ENCODE data around the gene UBE2N.

Gene UBE2N

DNA sequence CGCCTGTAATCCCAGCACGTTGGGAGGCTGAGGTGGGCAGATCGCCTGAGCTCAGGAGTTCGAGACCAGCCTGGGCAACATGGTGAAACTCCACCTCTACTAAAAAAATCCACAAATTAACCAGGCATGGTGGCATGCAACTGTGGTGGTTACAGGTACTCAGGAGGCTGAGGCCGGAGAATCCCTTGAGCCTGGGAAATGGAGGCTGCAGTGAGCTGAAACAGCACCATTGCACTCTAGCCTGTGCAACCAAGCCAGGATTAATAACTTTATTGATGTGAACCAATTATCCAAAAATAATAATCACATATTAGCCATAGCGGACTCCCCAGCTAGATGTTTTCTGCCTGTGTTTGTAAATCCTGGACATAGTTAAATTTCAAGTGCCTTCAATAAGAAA, 65.8 kb downstream of the UBE2N start:
- Mint-ChIP-seq H3K27me3 (peaks cover 0 to 4% of the 10 kb centered on the region in 2 donors), H3K27ac (no peak overlapping the region), H3K36me3 (peaks cover 6 to 17% of the 10 kb centered on the region in 2 donors), H3K4me1 (peaks cover 11 to 30% of the 10 kb centered on the region in 2 donors), H3K9me3 (no peaks in the 10 kb centered on the region), H3K4me3 (no peak overlapping the region)
- ATAC-seq (replicated peaks) (no peak), DNase-seq (no peak)

DNA sequence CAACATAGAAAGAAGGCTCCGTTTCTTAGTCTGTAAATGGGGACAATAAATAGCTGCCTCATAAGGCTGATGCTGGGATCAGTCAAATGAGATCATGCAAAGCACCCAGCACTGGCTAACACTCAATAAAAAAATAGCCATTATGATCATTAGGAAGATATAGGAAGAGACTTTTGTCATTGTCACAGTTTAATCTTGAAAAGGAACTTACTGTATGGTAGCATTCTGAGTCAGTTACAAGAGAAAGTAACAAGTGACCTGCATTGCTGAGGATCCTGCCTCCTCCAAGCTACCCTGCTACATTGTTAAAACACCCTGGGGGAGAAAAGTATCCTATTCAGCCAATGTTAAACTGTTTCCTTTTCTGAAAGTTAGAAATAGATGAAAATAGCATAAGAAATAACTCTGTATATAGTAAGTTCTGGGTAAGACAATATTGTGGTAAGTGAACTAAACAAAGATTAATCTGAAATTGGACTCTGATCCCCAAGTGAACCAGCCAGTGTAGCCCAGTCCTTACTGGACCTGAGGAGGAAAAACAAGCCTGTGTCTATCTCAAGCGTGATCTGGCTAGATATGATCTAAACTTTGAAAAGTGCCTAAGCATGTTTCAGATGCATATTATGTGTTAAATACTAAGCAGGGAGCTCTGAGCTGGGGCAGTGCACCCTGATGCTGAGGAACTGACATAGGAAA, 67.6 kb downstream of the UBE2N start:
- no peak for ATAC-seq (replicated peaks)
- H3K36me3 Mint-ChIP-seq, result peaks cover 4 to 7% of the 10 kb centered on the region in 2 donors

GRCh38 chr12:93370947-93371346, 70.8 kb downstream of the UBE2N start:
- Mint-ChIP-seq H3K9me3 (no peaks in the 10 kb centered on the region), H3K27me3 (peaks cover 8 to 14% of the 10 kb centered on the region in 2 donors), H3K4me1 (no peaks in the 10 kb centered on the region), H3K27ac (no peak overlapping the region), H3K4me3 (no peak overlapping the region), H3K36me3 (no peaks in the 10 kb centered on the region)
- no peak for ATAC-seq (replicated peaks)
- DNase-seq, result no peak

More for the DNA sequence above, 67.6 kb downstream of the UBE2N start:
- Mint-ChIP-seq H3K27me3 (peaks cover 3 to 4% of the 10 kb centered on the region in 2 donors), H3K4me3 (no peak overlapping the region), H3K9me3 (no peaks in the 10 kb centered on the region), H3K4me1 (peaks cover 9 to 15% of the 10 kb centered on the region in 2 donors), H3K27ac (no peak overlapping the region)
- no peak for DNase-seq

DNA sequence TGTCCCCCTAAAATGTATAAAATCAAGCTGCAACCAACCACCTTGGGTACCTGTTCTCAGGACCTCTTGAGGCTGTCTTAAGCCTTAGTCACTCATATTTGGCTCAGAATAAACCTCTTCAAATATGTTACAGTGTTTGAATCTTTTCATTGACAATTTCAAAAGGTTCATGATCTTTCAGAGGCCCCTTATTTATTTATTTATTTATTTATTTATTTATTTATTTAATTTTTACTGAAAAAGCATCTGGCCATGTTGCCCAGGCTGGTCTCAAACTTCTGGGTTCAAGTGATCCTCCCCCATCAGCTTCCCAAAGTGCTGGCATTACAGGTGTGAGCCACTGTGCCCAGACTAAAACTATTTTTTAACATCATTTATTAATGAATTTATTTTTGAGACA, 72.2 kb downstream of the UBE2N start:
- no peak for DNase-seq
- H3K36me3 Mint-ChIP-seq, result no peaks in the 10 kb centered on the region
- no peak for ATAC-seq (replicated peaks)
- no peak overlapping the region for H3K27ac Mint-ChIP-seq
- H3K9me3 Mint-ChIP-seq, result no peaks in the 10 kb centered on the region
- H3K4me3 Mint-ChIP-seq, result no peak overlapping the region
- H3K27me3 Mint-ChIP-seq, result peaks cover 8 to 14% of the 10 kb centered on the region in 2 donors
- peaks cover 0 to under 1% of the 10 kb centered on the region in 2 donors for H3K4me1 Mint-ChIP-seq

DNA sequence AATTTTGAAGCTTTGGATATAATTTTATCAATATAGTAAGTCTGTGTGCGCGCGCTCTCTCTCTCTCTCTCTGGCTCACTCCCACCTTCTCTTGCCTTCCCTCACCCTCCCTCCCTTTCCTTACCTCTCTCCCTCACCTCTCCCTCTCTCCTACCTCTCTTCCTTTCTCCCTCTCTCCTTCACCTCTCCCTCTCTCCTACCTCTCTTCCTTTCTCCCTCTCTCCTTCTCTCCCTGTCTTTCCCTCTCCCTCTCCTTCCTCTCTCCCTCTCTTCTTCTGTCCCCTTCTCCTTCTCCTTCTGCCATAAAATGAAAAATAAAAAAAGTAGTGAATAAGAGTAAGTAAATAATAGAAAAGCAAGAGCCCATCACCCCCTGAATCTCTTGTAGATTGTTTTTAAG, 73.0 kb downstream of the UBE2N start:
- Mint-ChIP-seq H3K9me3 (no peaks in the 10 kb centered on the region), H3K36me3 (no peaks in the 10 kb centered on the region), H3K27ac (no peak overlapping the region), H3K4me1 (peaks cover 2 to 8% of the 10 kb centered on the region in 2 donors), H3K4me3 (no peak overlapping the region), H3K27me3 (peaks cover 8 to 14% of the 10 kb centered on the region in 2 donors)
- ATAC-seq (replicated peaks) (no peak), DNase-seq (no peak)

DNA sequence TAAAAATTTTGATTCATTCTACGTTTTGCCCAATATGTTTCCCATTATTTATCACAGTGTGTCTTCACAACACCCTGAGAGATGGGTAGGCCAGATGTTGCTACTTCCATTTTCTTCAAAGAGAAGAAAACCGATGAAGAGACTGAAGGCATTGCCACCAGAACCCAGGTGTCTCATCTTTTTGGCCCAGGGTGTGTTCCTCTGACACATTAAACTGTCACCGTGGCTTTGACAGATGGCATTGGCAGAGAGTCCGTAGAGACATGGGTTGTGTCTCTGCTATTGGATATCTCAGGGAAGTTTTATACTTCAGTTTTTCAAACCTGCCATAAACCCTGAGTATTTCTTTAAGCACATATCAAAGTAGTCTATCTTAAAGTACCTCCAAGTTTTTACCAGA, 75.3 kb downstream of the UBE2N start:
- H3K4me3 Mint-ChIP-seq, result no peak overlapping the region
- no peaks in the 10 kb centered on the region for H3K36me3 Mint-ChIP-seq
- H3K27ac Mint-ChIP-seq, result no peak overlapping the region
- DNase-seq (no peak), ATAC-seq (replicated peaks) (no peak)
- H3K4me1 Mint-ChIP-seq, result peaks cover 3 to 10% of the 10 kb centered on the region in 2 donors
- H3K27me3 Mint-ChIP-seq, result peaks cover 4 to 14% of the 10 kb centered on the region in 2 donors
- H3K9me3 Mint-ChIP-seq, result no peaks in the 10 kb centered on the region

DNA sequence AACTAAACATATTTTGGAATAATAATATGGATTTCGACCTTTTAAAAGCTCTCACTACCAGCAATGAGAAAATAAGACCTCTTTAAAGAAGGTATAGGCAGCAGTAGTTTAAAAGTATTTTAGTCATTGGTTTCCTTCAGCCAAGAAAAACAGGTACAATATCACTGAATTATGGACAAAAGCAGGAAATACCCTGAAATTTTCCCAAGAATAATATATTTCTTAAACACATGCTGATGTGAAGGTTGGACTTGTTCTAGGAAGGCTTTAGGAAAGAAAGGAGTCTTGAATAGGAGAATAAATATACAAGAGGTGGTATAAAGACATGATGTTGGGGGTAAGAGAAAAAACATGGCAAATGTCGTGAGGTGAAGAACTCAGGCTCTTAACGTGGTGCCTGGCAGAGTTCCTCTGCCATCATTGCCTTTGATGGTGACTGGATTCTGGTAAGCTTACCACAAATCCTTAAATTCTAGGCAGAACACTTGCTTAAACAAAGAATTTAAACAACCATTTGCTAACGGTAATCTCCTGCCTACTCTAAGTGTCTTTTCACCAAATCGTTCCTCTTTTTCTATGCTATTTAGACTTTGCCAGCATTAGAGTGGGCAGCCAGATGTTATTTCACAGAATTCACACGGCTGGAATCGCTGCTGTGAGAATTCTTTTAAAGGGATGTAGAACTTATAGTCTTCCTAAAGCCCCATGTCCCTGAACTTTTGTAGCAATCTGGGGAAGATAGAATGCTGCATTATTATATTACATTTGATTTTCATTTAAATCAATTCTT, 75.9 kb downstream of the UBE2N start:
- no peak for ATAC-seq (replicated peaks)

GRCh38 chr12:93363841-93364297, 77.9 kb downstream of the UBE2N start:
- H3K36me3 Mint-ChIP-seq, result no peaks in the 10 kb centered on the region
- H3K4me1 Mint-ChIP-seq, result peaks cover 3 to 10% of the 10 kb centered on the region in 2 donors
- H3K4me3 Mint-ChIP-seq, result no peak overlapping the region
- no peaks in the 10 kb centered on the region for H3K9me3 Mint-ChIP-seq
- peak; percentile 93 to 96 for ATAC-seq (replicated peaks)
- peaks cover 4 to 8% of the 10 kb centered on the region in 2 donors for H3K27me3 Mint-ChIP-seq
- no peak overlapping the region for H3K27ac Mint-ChIP-seq
- no peak for DNase-seq

More for the DNA sequence above, 75.9 kb downstream of the UBE2N start:
- Mint-ChIP-seq H3K27ac (no peak overlapping the region), H3K4me1 (peaks cover 3 to 10% of the 10 kb centered on the region in 2 donors), H3K36me3 (no peaks in the 10 kb centered on the region), H3K27me3 (peaks cover 4 to 14% of the 10 kb centered on the region in 2 donors), H3K4me3 (no peak overlapping the region), H3K9me3 (no peaks in the 10 kb centered on the region)
- no peak for DNase-seq

DNA sequence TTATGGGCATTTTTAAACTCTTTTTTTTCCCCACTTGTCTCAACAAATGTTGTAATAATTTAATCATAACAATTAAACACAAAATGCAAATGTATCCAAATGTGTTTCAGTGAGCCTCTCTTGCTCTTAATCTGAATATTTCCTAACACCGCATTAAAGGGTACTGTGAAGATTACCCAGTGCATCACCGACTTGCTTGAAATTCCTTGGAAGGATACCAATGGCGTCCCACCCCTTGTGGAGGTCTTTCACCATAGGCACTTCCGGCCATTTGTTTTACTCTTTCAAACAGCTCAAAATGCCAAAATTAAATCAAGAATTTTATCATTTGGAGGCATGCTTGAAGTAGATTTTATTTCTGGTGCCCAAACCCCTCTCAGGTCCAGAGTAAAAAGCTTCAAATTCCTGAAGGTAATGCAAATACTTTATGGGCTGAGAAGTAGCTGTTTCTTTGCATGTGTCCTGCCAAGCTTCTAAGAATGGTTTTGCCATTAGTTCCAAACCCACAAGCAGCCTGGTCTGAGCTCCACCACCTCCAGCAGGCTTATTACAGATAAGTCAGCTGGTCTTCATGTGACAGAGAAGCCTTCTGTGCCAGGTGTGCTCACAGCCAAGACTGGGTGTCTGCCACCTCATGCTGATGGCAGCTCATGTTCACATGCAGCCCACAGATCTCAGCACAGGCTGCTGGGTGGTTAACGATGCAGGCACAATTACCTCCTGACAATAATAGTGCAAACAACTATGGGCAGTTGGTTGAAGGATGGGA, 80.4 kb downstream of the UBE2N start:
- H3K4me3 Mint-ChIP-seq, result no peak overlapping the region
- no peak for DNase-seq
- H3K27me3 Mint-ChIP-seq, result no peaks in the 10 kb centered on the region
- no peaks in the 10 kb centered on the region for H3K9me3 Mint-ChIP-seq
- no peak for ATAC-seq (replicated peaks)
- peaks cover 3 to 10% of the 10 kb centered on the region in 2 donors for H3K4me1 Mint-ChIP-seq
- no peak overlapping the region for H3K27ac Mint-ChIP-seq
- no peaks in the 10 kb centered on the region for H3K36me3 Mint-ChIP-seq

- DNase-seq, result no peak
- H3K27ac Mint-ChIP-seq, result no peak overlapping the region
- no peak overlapping the region for H3K4me3 Mint-ChIP-seq
- peaks cover 3 to 10% of the 10 kb centered on the region in 2 donors for H3K4me1 Mint-ChIP-seq
- no peaks in the 10 kb centered on the region for H3K36me3 Mint-ChIP-seq
- ATAC-seq (replicated peaks), result no peak
- H3K9me3 Mint-ChIP-seq, result no peaks in the 10 kb centered on the region
- no peaks in the 10 kb centered on the region for H3K27me3 Mint-ChIP-seq
These were observed 81.1 kb downstream of the UBE2N start for GRCh38 chr12:93360688-93361087.

GRCh38 chr12:93358821-93359220, 82.9 kb downstream of the UBE2N start:
- H3K27me3 Mint-ChIP-seq, result no peaks in the 10 kb centered on the region
- H3K9me3 Mint-ChIP-seq, result no peaks in the 10 kb centered on the region
- no peaks in the 10 kb centered on the region for H3K36me3 Mint-ChIP-seq
- H3K27ac Mint-ChIP-seq, result no peak overlapping the region
- DNase-seq, result no peak
- no peak for ATAC-seq (replicated peaks)
- H3K4me1 Mint-ChIP-seq, result peaks cover 1 to 3% of the 10 kb centered on the region in 2 donors
- H3K4me3 Mint-ChIP-seq, result no peak overlapping the region

DNA sequence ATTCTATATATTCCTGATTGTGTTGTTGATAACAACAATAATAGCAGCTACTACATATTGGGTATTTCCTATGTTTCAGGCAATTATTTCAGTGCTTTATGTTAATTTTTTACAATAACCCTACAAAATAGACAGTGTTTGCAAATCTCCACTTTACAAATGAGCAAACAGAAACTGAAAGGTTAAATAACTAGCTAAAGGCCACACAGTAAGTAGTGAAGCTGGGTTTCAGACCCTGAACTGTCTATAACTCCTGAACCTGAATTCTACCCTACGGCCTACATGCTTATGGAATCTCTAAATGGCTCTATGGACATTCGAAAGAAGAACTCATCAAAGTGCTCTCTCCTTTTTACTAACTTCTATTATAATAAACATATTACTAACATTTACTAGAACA, 83.7 kb downstream of the UBE2N start:
- ATAC-seq (replicated peaks), result no peak
- H3K27ac Mint-ChIP-seq, result no peak overlapping the region
- H3K9me3 Mint-ChIP-seq, result no peaks in the 10 kb centered on the region
- no peak for DNase-seq
- H3K4me1 Mint-ChIP-seq, result no peaks in the 10 kb centered on the region
- H3K36me3 Mint-ChIP-seq, result no peaks in the 10 kb centered on the region
- no peak overlapping the region for H3K4me3 Mint-ChIP-seq
- no peaks in the 10 kb centered on the region for H3K27me3 Mint-ChIP-seq

DNA sequence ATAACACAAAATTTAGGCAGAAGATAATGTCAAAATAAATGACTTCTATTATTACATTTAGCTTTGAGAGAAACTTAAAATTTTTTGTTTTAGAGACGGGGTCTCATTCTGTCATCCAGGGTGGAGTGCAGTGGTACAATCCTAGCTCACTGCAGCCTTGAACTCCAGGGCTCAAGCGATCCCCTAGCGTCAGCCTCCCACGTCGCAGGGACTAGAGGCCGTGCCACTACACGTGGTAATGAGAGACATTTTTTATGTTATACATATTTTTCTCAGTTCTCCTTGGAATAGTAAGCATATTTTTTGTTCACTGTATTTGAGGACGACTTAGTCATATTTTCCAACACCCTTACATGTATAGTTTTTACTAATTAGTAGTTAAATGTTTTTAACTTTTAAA, 85.5 kb downstream of the UBE2N start:
- ATAC-seq (replicated peaks), result no peak
- Mint-ChIP-seq H3K36me3 (no peaks in the 10 kb centered on the region), H3K4me3 (no peak overlapping the region), H3K4me1 (no peaks in the 10 kb centered on the region), H3K27me3 (peaks cover 0 to 5% of the 10 kb centered on the region in 2 donors), H3K9me3 (no peaks in the 10 kb centered on the region), H3K27ac (no peak overlapping the region)
- DNase-seq, result no peak

All from stimulated activated naive B cell treated with anti-CD40 and anti-IgM and Interleukin-4, amounts not matched to agents 10 μg/mL and 1 μg/mL and 100 μg/mL, for 72 hours (primary cell).